HCT116 (cell line): Measurements from ENCODE around the gene RPL14. TPM values are rescaled to one million over a fixed set of nuclear protein-coding genes. Genes with fewer than 3 reads are reported as not detected.

Experiments used
- ATAC-seq: fragments of 200-7000 bp; cut with Tn5 transposase; 2 replicates; pipeline ENCODE4 v1.9.1; 2020; ENCODE audit warnings: mild to moderate bottlenecking, moderate library complexity
- BruUV-seq: library from RNA; stranded (reverse); fragments of 400-500 nt; replicated peaks from 2 replicates; lab custom pipeline; 2021; lab: Mats Ljungman, UMichigan
- CTCF ChIA-PET: fragments of 300-600 bp; sonication (Branson Sonifier 250); formaldehyde crosslinking; loops from one replicate; lab custom pipeline; 2021; ENCODE audit warnings: antibody characterized with exemption; lab: Charles Lee
- POLR2A ChIA-PET: fragments of 300-600, 350-600 bp; sonication (Branson Sonifier 250); formaldehyde crosslinking; loops from one replicate; lab custom pipeline; 2021; ENCODE audit warnings: antibody characterized with exemption; lab: Charles Lee
- RAD21 ChIA-PET, 2 experiments: fragments of 300-600 bp; sonication (Branson Sonifier 250); formaldehyde crosslinking; loops; one replicate each; lab custom pipeline; 2023; ENCODE audit warnings: low total read pairs in 2 of 2; ENCODE audit not compliant: uncharacterized antibody in 2 of 2, unreplicated experiment in 2 of 2, low non-redundant PET in 1 of 2; lab: Charles Lee
- DNase-seq: peaks from one replicate; pipeline ENCODE4 v3.0.0-alpha.2; 2010; ENCODE audit warnings: low read depth, low spot score
- H2AFZ ChIP-seq: fragments of 200-600 bp; shearing (Covaris generic), sonication (generic); 2 replicates; pipeline ENCODE4 v1.6.1; 2017; ENCODE audit warnings: low read depth, mixed run types, mixed read lengths, antibody characterized with exemption, low read length; ENCODE audit not compliant: poor library complexity, severe bottlenecking
- H3K27ac ChIP-seq: 2 replicates; pipeline ENCODE4 v1.5.1; 2012; ENCODE audit warnings: low read depth, low read length
- H3K27me3 ChIP-seq: fragments of 200-600 bp; sonication (generic); 2 replicates; pipeline ENCODE4 v1.6.1; 2016; ENCODE audit warnings: mixed run types, low read length, mixed read lengths; ENCODE audit not compliant: insufficient read depth
- H3K36me3 ChIP-seq, 2 experiments: fragments of 200-500 bp in 1 of 2; fragments of 200-600 bp in 1 of 2; sonication (Bioruptor generic) in 1 of 2; sonication (generic) in 1 of 2; 2 replicates each; pipeline versions ENCODE4 v1.5.1 to v1.6.1; 2014 to 2016; ENCODE audit warnings: low read length in 2 of 2, inconsistent platforms in 1 of 2, mixed read lengths in 1 of 2, mixed run types in 1 of 2; ENCODE audit not compliant: insufficient read depth in 2 of 2, control insufficient read depth in 1 of 2
- H3K4me1 ChIP-seq, 2 experiments: fragments of 200-600 bp in 1 of 2; sonication (generic) in 1 of 2; 2 replicates each; pipeline versions ENCODE4 v1.5.1 to v1.6.1; 2012 to 2017; ENCODE audit warnings: low read length in 2 of 2, inconsistent platforms in 1 of 2, mild to moderate bottlenecking in 1 of 2, mixed read lengths in 1 of 2, mixed run types in 1 of 2, moderate library complexity in 1 of 2; ENCODE audit not compliant: insufficient read depth in 2 of 2, control insufficient read depth in 1 of 2
- H3K4me2 ChIP-seq: fragments of 200-600 bp; sonication (generic); 2 replicates; pipeline ENCODE4 v1.6.1; 2017; ENCODE audit warnings: mixed run types, low read length, mixed read lengths
- H3K4me3 ChIP-seq, 2 experiments: fragments of 200-600 bp in 1 of 2; sonication (generic) in 1 of 2; replicated peaks in 1 of 2; 2 replicates each; pipeline ENCODE4 v1.5.1; 2011 to 2016; ENCODE audit warnings: low read length in 2 of 2, control low read depth in 1 of 2, low read depth in 1 of 2, mild to moderate bottlenecking in 1 of 2, mixed read lengths in 1 of 2, mixed run types in 1 of 2
- H3K79me2 ChIP-seq: fragments of 200-600 bp; sonication (generic); 2 replicates; pipeline ENCODE4 v1.6.1; 2017; ENCODE audit warnings: mild to moderate bottlenecking, mixed run types, low read length, moderate library complexity, mixed read lengths; ENCODE audit not compliant: insufficient read depth
- H3K9ac ChIP-seq: fragments of 200-600 bp; sonication (generic); 2 replicates; pipeline ENCODE4 v1.6.1; 2016; ENCODE audit warnings: low read length, mixed read lengths
- H3K9me2 ChIP-seq: fragments of 200-600 bp; sonication (generic), shearing (Covaris generic); 2 replicates; pipeline ENCODE4 v1.6.1; 2017; ENCODE audit warnings: mixed run types, mild to moderate bottlenecking, moderate library complexity; ENCODE audit not compliant: insufficient read depth
- H3K9me3 ChIP-seq, 2 experiments: fragments of 200-500 bp in 1 of 2; fragments of 200-600 bp in 1 of 2; sonication (Bioruptor generic) in 1 of 2; sonication (generic) in 1 of 2; 2 replicates each; pipeline ENCODE4 v1.6.1; 2014 to 2017; ENCODE audit warnings: low read length in 2 of 2, mixed read lengths in 2 of 2, inconsistent platforms in 1 of 2, low read depth in 1 of 2, mild to moderate bottlenecking in 1 of 2, mixed run types in 1 of 2, moderate library complexity in 1 of 2; ENCODE audit not compliant: control insufficient read depth in 1 of 2, insufficient read depth in 1 of 2
- H4K20me1 ChIP-seq: fragments of 200-600 bp; sonication (generic), shearing (Covaris generic); 2 replicates; pipeline ENCODE4 v1.6.1; 2017; ENCODE audit warnings: mixed run types, mild to moderate bottlenecking, moderate library complexity; ENCODE audit not compliant: insufficient read depth
- CEBPB ChIP-seq: IDR thresholded peaks from 2 replicates; pipeline ENCODE4 v1.6.1; 2012; ENCODE audit warnings: low read depth
- EGR1 ChIP-seq: IDR thresholded peaks from 2 replicates; pipeline ENCODE4 v1.6.1; 2012; ENCODE audit warnings: low read depth
- ELF1 ChIP-seq: IDR thresholded peaks from 2 replicates; pipeline ENCODE4 v1.6.1; 2012; ENCODE audit warnings: low read depth, borderline replicate concordance
- JUND ChIP-seq: IDR thresholded peaks from 2 replicates; pipeline ENCODE4 v1.6.1; 2012
- POLR2A ChIP-seq: IDR thresholded peaks from 2 replicates; pipeline ENCODE4 v1.7.0; 2011; ENCODE audit warnings: borderline replicate concordance; ENCODE audit not compliant: insufficient read depth, insufficient read length; ENCODE audit errors: extremely low read depth
- POLR2AphosphoS5 ChIP-seq: IDR thresholded peaks from 2 replicates; pipeline ENCODE4 v1.6.1; 2011; ENCODE audit warnings: mild to moderate bottlenecking, low read depth, low read length, moderate library complexity
- RAD21 ChIP-seq: IDR thresholded peaks from 2 replicates; pipeline ENCODE4 v1.6.1; 2012; ENCODE audit warnings: low read depth, mild to moderate bottlenecking
- YY1 ChIP-seq: IDR thresholded peaks from 2 replicates; pipeline ENCODE4 v1.6.1; 2011; ENCODE audit warnings: low read length, low read depth, moderate library complexity, mild to moderate bottlenecking; ENCODE audit not compliant: insufficient replicate concordance; ENCODE audit errors: extremely low read depth
- ZFX ChIP-seq: fragments of 450-650 bp; IDR thresholded peaks from 2 replicates; pipeline ENCODE4 v1.6.1; 2017
- intact Hi-C: fragments of 100-400 bp; cut with micrococcal nuclease; formaldehyde crosslinking; loops from 2 replicates; pipeline ENCODE4 v1.10.0; 2022
- total RNA-seq: library from RNA; stranded (reverse); gene quantifications from one replicate; pipeline ENCODE4 v1.2.1, GENCODE V29; 2021; ENCODE audit not compliant: unreplicated experiment
- TF ChIP-seq, protein P1 (sequence below): IDR thresholded peaks from 2 replicates; pipeline ENCODE4 v1.6.1; 2012
- TF ChIP-seq, protein P2 (sequence below): IDR thresholded peaks from 2 replicates; pipeline ENCODE4 v1.6.1; 2011; ENCODE audit warnings: mild to moderate bottlenecking, low read length, moderate library complexity; ENCODE audit not compliant: insufficient replicate concordance; ENCODE audit errors: extremely low read depth

RPL14 gene
- total RNA-seq, 1 experiment from 2014 or later = 2,938 TPM

DNA sequence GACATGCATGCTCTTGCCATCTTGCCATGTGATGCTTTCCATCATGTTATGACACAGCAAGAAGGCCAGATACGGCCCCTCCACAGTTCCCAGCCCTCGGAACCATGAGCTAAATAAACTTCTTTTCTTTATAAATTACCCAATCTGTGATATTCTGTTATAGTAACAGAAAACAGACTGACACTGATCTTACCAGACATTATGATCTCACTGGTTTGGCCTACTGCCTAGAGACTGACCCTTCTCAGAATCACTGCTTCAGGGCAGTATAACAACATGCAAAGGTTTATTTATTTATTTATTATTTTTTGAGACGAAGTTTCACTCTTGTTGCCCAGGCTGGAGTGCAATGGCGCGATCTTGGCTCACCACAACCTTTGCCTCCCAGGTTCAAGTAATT is 33.8 kb downstream of the RPL14 start:
- Histone ChIP-seq H3K27ac (no peak overlapping the region), H3K36me3 (peaks cover 0 to 18% of the 10 kb centered on the region in 2 experiments; a peak in 2 of 4 replicates), H3K9me2 (no peaks in the 10 kb centered on the region), H2AFZ (no peak overlapping the region), H3K79me2 (no peaks in the 10 kb centered on the region), H3K4me2 (no peak overlapping the region), H3K4me1 (no peaks in the 10 kb centered on the region), H3K9me3 (peaks cover 0 to 4% of the 10 kb centered on the region in 2 experiments; a peak in 1 of 4 replicates), H3K9ac (no peak overlapping the region), H4K20me1 (no peaks in the 10 kb centered on the region), H3K27me3 (no peaks in the 10 kb centered on the region), H3K4me3 (no peak overlapping the region)
- TF ChIP-seq, protein P1, sequence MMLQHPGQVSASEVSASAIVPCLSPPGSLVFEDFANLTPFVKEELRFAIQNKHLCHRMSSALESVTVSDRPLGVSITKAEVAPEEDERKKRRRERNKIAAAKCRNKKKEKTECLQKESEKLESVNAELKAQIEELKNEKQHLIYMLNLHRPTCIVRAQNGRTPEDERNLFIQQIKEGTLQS = no peak
- TF ChIP-seq RAD21 = no peak
- TF ChIP-seq, protein P2, sequence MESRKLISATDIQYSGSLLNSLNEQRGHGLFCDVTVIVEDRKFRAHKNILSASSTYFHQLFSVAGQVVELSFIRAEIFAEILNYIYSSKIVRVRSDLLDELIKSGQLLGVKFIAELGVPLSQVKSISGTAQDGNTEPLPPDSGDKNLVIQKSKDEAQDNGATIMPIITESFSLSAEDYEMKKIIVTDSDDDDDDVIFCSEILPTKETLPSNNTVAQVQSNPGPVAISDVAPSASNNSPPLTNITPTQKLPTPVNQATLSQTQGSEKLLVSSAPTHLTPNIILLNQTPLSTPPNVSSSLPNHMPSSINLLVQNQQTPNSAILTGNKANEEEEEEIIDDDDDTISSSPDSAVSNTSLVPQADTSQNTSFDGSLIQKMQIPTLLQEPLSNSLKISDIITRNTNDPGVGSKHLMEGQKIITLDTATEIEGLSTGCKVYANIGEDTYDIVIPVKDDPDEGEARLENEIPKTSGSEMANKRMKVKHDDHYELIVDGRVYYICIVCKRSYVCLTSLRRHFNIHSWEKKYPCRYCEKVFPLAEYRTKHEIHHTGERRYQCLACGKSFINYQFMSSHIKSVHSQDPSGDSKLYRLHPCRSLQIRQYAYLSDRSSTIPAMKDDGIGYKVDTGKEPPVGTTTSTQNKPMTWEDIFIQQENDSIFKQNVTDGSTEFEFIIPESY = no peak
- TF ChIP-seq CEBPB = no peak
- no peak for TF ChIP-seq JUND
- TF ChIP-seq ZFX = no peak
- no peak for TF ChIP-seq POLR2A
- no peak for TF ChIP-seq YY1
- no peak for TF ChIP-seq ELF1
- TF ChIP-seq EGR1 = no peak
- no peak for TF ChIP-seq POLR2AphosphoS5
- RAD21 ChIA-PET = no interaction called here
- DNase-seq (no peak), ATAC-seq (no peak)
- intact Hi-C loops = no loop called here
- CTCF ChIA-PET = no interaction called here
- no TSS peak for BruUV-seq
- POLR2A ChIA-PET = no interaction called here
